ENCODE measurements around the gene ABR. TPM values are rescaled to one million over a fixed set of nuclear protein-coding genes. Genes with fewer than 3 reads are reported as not detected.
"Not testable (repeated sequence)": the region's sequence is repeated elsewhere in the genome, so short reads cannot be mapped to it uniquely, and the experiment has no call there.

Gene ABR
- total RNA-seq, 1 experiment from 2014 or later, result 85.2 TPM

GRCh38 chr17:1121442-1121817, 58.4 kb downstream of the ABR start:
- DNase-seq (ENCODE audit: low spot score), result not testable (repeated sequence)

GRCh38 chr17:1120596-1121441, 59.0 kb downstream of the ABR start:
- no peak for DNase-seq (ENCODE audit: low spot score)

- DNase-seq (ENCODE audit: low spot score), result no peak
These were observed 59.9 kb downstream of the ABR start for GRCh38 chr17:1119924-1120323.

GRCh38 chr17:1116602-1117001, 63.2 kb downstream of the ABR start:
- no peak for DNase-seq (ENCODE audit: low spot score)

- DNase-seq (ENCODE audit: low spot score), result no peak
These were observed 66.9 kb downstream of the ABR start for GRCh38 chr17:1112875-1113274.

- DNase-seq (ENCODE audit: low spot score), result peak; percentile 48
These were observed 68.0 kb downstream of the ABR start for GRCh38 chr17:1111599-1112443.

- DNase-seq (ENCODE audit: low spot score), result peak; percentile 68
These were observed 68.8 kb downstream of the ABR start for GRCh38 chr17:1110862-1111598.

GRCh38 chr17:1110541-1110861, 69.3 kb downstream of the ABR start:
- no peak for DNase-seq (ENCODE audit: low spot score)

GRCh38 chr17:1109606-1110540, 69.9 kb downstream of the ABR start:
- DNase-seq (ENCODE audit: low spot score), result peak; percentile 72

GRCh38 chr17:1108765-1109605, 70.8 kb downstream of the ABR start:
- peak; percentile 54 for DNase-seq (ENCODE audit: low spot score)

GRCh38 chr17:1108478-1108764, 71.4 kb downstream of the ABR start:
- peak; percentile 30 for DNase-seq (ENCODE audit: low spot score)

- peak; percentile 39 for DNase-seq (ENCODE audit: low spot score)
These were observed 71.9 kb downstream of the ABR start for GRCh38 chr17:1107777-1108477.

GRCh38 chr17:1107083-1107776, 72.6 kb downstream of the ABR start:
- DNase-seq (ENCODE audit: low spot score), result no peak

- no peak for DNase-seq (ENCODE audit: low spot score)
These were observed 75.6 kb downstream of the ABR start for GRCh38 chr17:1104222-1104621.

- DNase-seq (ENCODE audit: low spot score), result no peak
These were observed 79.4 kb downstream of the ABR start for GRCh38 chr17:1100382-1100781.

GRCh38 chr17:1099242-1099641, 80.5 kb downstream of the ABR start:
- no peak for DNase-seq (ENCODE audit: low spot score)

- not testable (repeated sequence) for DNase-seq (ENCODE audit: low spot score)
These were observed 81.6 kb downstream of the ABR start for GRCh38 chr17:1097972-1098744.

- no peak for DNase-seq (ENCODE audit: low spot score)
These were observed 83.6 kb downstream of the ABR start for GRCh38 chr17:1096215-1096614.
